Stomach (tissue), 9 donors: ENCODE results near the gene ITFG2. TPM values are rescaled to one million over a fixed set of nuclear protein-coding genes. Genes with fewer than 3 reads are reported as not detected.

Source experiments
- DNase-seq, 2 donors: peaks; one replicate each; pipeline versions ENCODE4 v3.0.0 to v3.0.0-alpha.2; 2013 to 2019
- H3K27ac ChIP-seq, 5 donors: fragments of 200-600 bp in 4 of 5; sonication (generic) in 4 of 5; one replicate each; pipeline ENCODE4 v1.5.1; 2013 to 2019; ENCODE audit warnings: mild to moderate bottlenecking in 1 of 5, moderate library complexity in 1 of 5
- H3K27me3 ChIP-seq, 3 donors: fragments of 200-600 bp; sonication (generic); one replicate each; pipeline ENCODE4 v1.5.1; 2017 to 2019; ENCODE audit warnings: mixed run types in 1 of 3
- H3K36me3 ChIP-seq, 4 donors: fragments of 200-600 bp; sonication (generic); 1 replicate in 3 of 4; 2 replicates in 1 of 4; pipeline ENCODE4 v1.5.1; 2016 to 2019
- H3K4me1 ChIP-seq, 4 donors: fragments of 200-600 bp; sonication (generic); one replicate each; pipeline ENCODE4 v1.5.1; 2016 to 2019
- H3K4me3 ChIP-seq, 4 donors: fragments of 200-600 bp; sonication (generic) in 3 of 4; one replicate each; pipeline ENCODE4 v1.5.1; 2016 to 2019; ENCODE audit warnings: mild to moderate bottlenecking in 1 of 4
- H3K9me3 ChIP-seq, 4 donors: fragments of 200-600 bp; sonication (generic); one replicate each; pipeline ENCODE4 v1.5.1; 2016 to 2019
- CTCF ChIP-seq, 7 experiments: fragments of 450-650 bp in 4 of 7; fragments of 200-600 bp in 3 of 7; sonication (generic) in 3 of 7; IDR thresholded peaks; one replicate each; pipeline ENCODE4 v1.5.1; 2016 to 2019; ENCODE audit warnings: antibody characterized with exemption in 7 of 7, control low read depth in 2 of 7, mild to moderate bottlenecking in 1 of 7
- EP300 ChIP-seq: sonication (generic); formaldehyde crosslinking; IDR thresholded peaks from one replicate; pipeline ENCODE4 v1.6.1; 2017; ENCODE audit warnings: antibody characterized with exemption
- POLR2A ChIP-seq, 4 donors: fragments of 450-650 bp; IDR thresholded peaks; one replicate each; pipeline ENCODE4 v1.6.1; 2016; ENCODE audit warnings: antibody characterized with exemption in 4 of 4, control low read depth in 2 of 4, mild to moderate bottlenecking in 1 of 4, moderate library complexity in 1 of 4
- POLR2AphosphoS5 ChIP-seq, 3 donors: sonication (generic); formaldehyde crosslinking; IDR thresholded peaks; one replicate each; pipeline ENCODE4 v1.6.1; 2016; ENCODE audit warnings: antibody characterized with exemption in 3 of 3
- WGBS, 5 donors: extraction: QIAGEN DNeasy Blood & Tissue Kit in 3 of 5; methylation state at CpG; one replicate each; pipeline versions ENCODE4 v1.1.5 to v1.1.7; 2013 to 2018; 5-methylcytosine and 5-hydroxymethylcytosine counted together
- intact Hi-C: fragments of 100-400 bp; cut with DNase I; formaldehyde crosslinking; loops from one replicate; pipeline ENCODE4 v1.15.1; 2023; ENCODE audit warnings: low total_unique reads
- polyA plus RNA-seq, 3 donors: library from polyadenylated mRNA; stranded (reverse); fragments of 200-250 nt; gene quantifications; one replicate each; pipeline ENCODE4 v1.2.3, GENCODE V29; 2013
- total RNA-seq, 5 donors: library from RNA; depleted of rRNA; stranded (reverse); fragments of >200 nt; gene quantifications; one replicate each; pipeline versions ENCODE4 v1.1.0 to v1.2.3, GENCODE V29; 2014 to 2016
- donor health status: healthy with polysubstance abuse.
- donor health status: Bipolar disorder and iron deficiency.
- donor health status: healthy.

Gene ITFG2
- total and polyA plus RNA-seq, 8 donors = 14.9 to 208 (median 46.4) TPM

GRCh38 chr12:2851931-2852330 lies 39.5 kb downstream of the ITFG2 start:
- H3K36me3 ChIP-seq = peaks cover 0 to 11% (median under 1%) of the 10 kb centered on the region in 4 donors
- no peaks in the 10 kb centered on the region for H3K27me3 ChIP-seq
- intact Hi-C loops = loop anchor here (10.0 kb wide), 2 partner anchors 93 to 183 kb away; no protein-coding TSS in a partner anchor
- TF ChIP-seq CTCF (IDR thresholded peaks at IDR 0.05) (no peak), POLR2AphosphoS5 (IDR thresholded peaks at IDR 0.05) (no peak), EP300 (no peak), POLR2A (IDR thresholded peaks at IDR 0.05) (no peak)
- H3K4me3 ChIP-seq = no peak overlapping the region
- 89 to 97% (median 94%) methylated on average over 3 of the region's 3 CpGs for WGBS, 5 donors
- no peaks in the 10 kb centered on the region for H3K9me3 ChIP-seq
- no peak overlapping the region for H3K27ac ChIP-seq
- H3K4me1 ChIP-seq = peaks cover 0 to 13% (median 0%) of the 10 kb centered on the region in 4 donors
- no peak for DNase-seq

- TF ChIP-seq POLR2AphosphoS5 (IDR thresholded peaks at IDR 0.05) (no peak), EP300 (no peak), CTCF (IDR thresholded peaks at IDR 0.05) (peak in 5 of 7 experiments; percentile 42 to 76 (median 66)), POLR2A (IDR thresholded peaks at IDR 0.05) (no peak)
- Histone ChIP-seq H3K27ac (no peak overlapping the region), H3K9me3 (no peaks in the 10 kb centered on the region), H3K4me1 (peaks cover 0 to 13% (median 0%) of the 10 kb centered on the region in 4 donors), H3K36me3 (peaks cover 0 to 18% (median 9%) of the 10 kb centered on the region in 4 donors), H3K4me3 (no peak overlapping the region), H3K27me3 (no peaks in the 10 kb centered on the region)
- intact Hi-C loops = loop anchor here (10.0 kb wide), 2 partner anchors 91 to 181 kb away; no protein-coding TSS in a partner anchor
- WGBS, 5 donors = 21 to 26% (median 21%) methylated on average over 11 of the region's 11 CpGs
- DNase-seq = peak; percentile 80 to 93
These were observed 41.2 kb downstream of the ITFG2 start for GRCh38 chr12:2853626-2854025.

GRCh38 chr12:2854669-2855453 lies 42.4 kb downstream of the ITFG2 start:
- WGBS, 5 donors = 74 to 87% (median 86%) methylated on average over 24 to 25 of the region's 25 CpGs
- DNase-seq = peak in 1 of 2 donors; percentile 71
- Histone ChIP-seq H3K9me3 (no peaks in the 10 kb centered on the region), H3K27ac (no peak overlapping the region), H3K4me3 (no peak overlapping the region), H3K27me3 (no peaks in the 10 kb centered on the region), H3K36me3 (peaks cover 0 to 30% (median 14%) of the 10 kb centered on the region in 4 donors), H3K4me1 (peaks cover 0 to 5% (median 0%) of the 10 kb centered on the region in 4 donors)
- intact Hi-C loops = loop anchor here (10.0 kb wide), 2 partner anchors 90 to 180 kb away; no protein-coding TSS in a partner anchor
- TF ChIP-seq CTCF (IDR thresholded peaks at IDR 0.05) (no peak), POLR2AphosphoS5 (IDR thresholded peaks at IDR 0.05) (no peak), POLR2A (IDR thresholded peaks at IDR 0.05) (no peak), EP300 (no peak)

GRCh38 chr12:2855546-2855945 lies 43.1 kb downstream of the ITFG2 start:
- Histone ChIP-seq H3K36me3 (peaks cover 0 to 37% (median 14%) of the 10 kb centered on the region in 4 donors), H3K27ac (no peak overlapping the region), H3K9me3 (no peaks in the 10 kb centered on the region), H3K27me3 (no peaks in the 10 kb centered on the region), H3K4me3 (no peak overlapping the region), H3K4me1 (no peaks in the 10 kb centered on the region)
- WGBS, 5 donors = 86 to 99% (median 93%) methylated on average over 7 of the region's 7 CpGs
- TF ChIP-seq POLR2AphosphoS5 (IDR thresholded peaks at IDR 0.05) = no peak
- no peak for TF ChIP-seq EP300
- TF ChIP-seq POLR2A (IDR thresholded peaks at IDR 0.05) = no peak
- no peak for TF ChIP-seq CTCF (IDR thresholded peaks at IDR 0.05)
- intact Hi-C loops = loop anchor here (10.0 kb wide), 2 partner anchors 89 to 179 kb away; no protein-coding TSS in a partner anchor
- DNase-seq = no peak
